ENCODE measurements around the gene SPRED2.

GRCh38 chr2:65265671-65266045, 166.7 kb downstream of the SPRED2 start:
- TF ChIP-seq CTCF (IDR thresholded peaks at IDR 0.05): no peak
- TF ChIP-seq POLR2AphosphoS5 (IDR thresholded peaks at IDR 0.05; ENCODE audit: insufficient read depth in 1 of 2, low read depth in 1 of 2): no peak

Data from vagina (tissue), 2 donors.